Lower lobe of right lung (tissue), 2 donors: Measurements from ENCODE around the gene TNIK. TPM values are rescaled to one million over a fixed set of nuclear protein-coding genes. Genes with fewer than 3 reads are reported as not detected.
A peak's percentile ranks its signal among the peaks of the same experiment; 100 is the strongest.

Experiments used
- ATAC-seq, 2 donors: fragments of 200-7000 bp; cut with Tn5 transposase; one replicate each; pipeline ENCODE4 v1.9.1; 2020 to 2022; ENCODE audit warnings: mild to moderate bottlenecking in 2 of 2, moderate library complexity in 2 of 2
- DNase-seq: peaks from one replicate; pipeline ENCODE4 v3.0.0-alpha.2; 2020
- H3K27ac ChIP-seq: fragments of 200-600 bp; one replicate; pipeline ENCODE4 v1.8.0; 2022
- H3K27me3 ChIP-seq: fragments of 200-600 bp; one replicate; pipeline ENCODE4 v1.8.0; 2022; ENCODE audit warnings: low read depth
- H3K36me3 ChIP-seq: fragments of 200-600 bp; one replicate; pipeline ENCODE4 v1.8.0; 2022; ENCODE audit warnings: mild to moderate bottlenecking
- H3K4me1 ChIP-seq: fragments of 200-600 bp; one replicate; pipeline ENCODE4 v1.8.0; 2022
- H3K4me3 ChIP-seq: fragments of 200-600 bp; one replicate; pipeline ENCODE4 v1.8.0; 2022; ENCODE audit warnings: mild to moderate bottlenecking
- H3K9me3 ChIP-seq: fragments of 200-600 bp; one replicate; pipeline ENCODE4 v1.8.0; 2022
- CTCF ChIP-seq: fragments of 200-600 bp; IDR thresholded peaks from one replicate; pipeline ENCODE4 v1.8.0; 2022; ENCODE audit warnings: antibody characterized with exemption, mild to moderate bottlenecking
- intact Hi-C: fragments of 100-400 bp; cut with DNase I; formaldehyde crosslinking; loops from one replicate; pipeline ENCODE4 v1.11.0; 2022
- total RNA-seq: library from RNA; stranded (reverse); fragmentation: NEBNext Ultra II Directional; extraction: Animal tissue kit (Norgen Biotek cat#: 25700); gene quantifications from one replicate; pipeline ENCODE4 v1.2.1, GENCODE V29; 2021
- donor health status: DM: no; HTN: yes; CAD: no; lungs with severe emphysema.

The TNIK gene
- total RNA-seq, 1 donor from 2014 or later, result 29.3 TPM

GRCh38 chr3:171270541-171270940 lies 189.7 kb downstream of the TNIK start:
- intact Hi-C loops, result no loop called here
- Histone ChIP-seq H3K27ac (no peak overlapping the region), H3K27me3 (no peaks in the 10 kb centered on the region), H3K36me3 (no peaks in the 10 kb centered on the region), H3K9me3 (no peaks in the 10 kb centered on the region), H3K4me1 (peaks cover 21% of the 10 kb centered on the region), H3K4me3 (no peak overlapping the region)
- TF ChIP-seq CTCF, result no peak
- DNase-seq (no peak), ATAC-seq (no peak)

- H3K9me3 ChIP-seq, result no peaks in the 10 kb centered on the region
- intact Hi-C loops, result no loop called here
- no peak overlapping the region for H3K4me3 ChIP-seq
- DNase-seq (no peak), ATAC-seq (no peak)
- H3K27ac ChIP-seq, result no peak overlapping the region
- H3K4me1 ChIP-seq, result peaks cover 21% of the 10 kb centered on the region
- H3K36me3 ChIP-seq, result no peaks in the 10 kb centered on the region
- H3K27me3 ChIP-seq, result no peaks in the 10 kb centered on the region
- no peak for TF ChIP-seq CTCF
Observed at GRCh38 chr3:171269542-171269941, 190.7 kb downstream of the TNIK start.

- Histone ChIP-seq H3K27me3 (no peaks in the 10 kb centered on the region), H3K36me3 (no peaks in the 10 kb centered on the region), H3K27ac (no peak overlapping the region), H3K9me3 (no peaks in the 10 kb centered on the region), H3K4me3 (no peak overlapping the region), H3K4me1 (peaks cover 21% of the 10 kb centered on the region)
- intact Hi-C loops, result no loop called here
- ATAC-seq (no peak), DNase-seq (no peak)
- no peak for TF ChIP-seq CTCF
Observed at GRCh38 chr3:171268677-171269076, 191.5 kb downstream of the TNIK start.

- DNase-seq (no peak), ATAC-seq (peak in 1 of 2 donors; percentile 62)
- no peak overlapping the region for H3K27ac ChIP-seq
- TF ChIP-seq CTCF, result no peak
- H3K27me3 ChIP-seq, result no peaks in the 10 kb centered on the region
- H3K4me3 ChIP-seq, result no peak overlapping the region
- intact Hi-C loops, result no loop called here
- no peaks in the 10 kb centered on the region for H3K9me3 ChIP-seq
- H3K4me1 ChIP-seq, result peaks cover 21% of the 10 kb centered on the region
- H3K36me3 ChIP-seq, result no peaks in the 10 kb centered on the region
Observed at GRCh38 chr3:171267104-171267503, 193.1 kb downstream of the TNIK start.

- Histone ChIP-seq H3K27me3 (no peaks in the 10 kb centered on the region), H3K4me3 (no peak overlapping the region), H3K9me3 (no peaks in the 10 kb centered on the region), H3K36me3 (no peaks in the 10 kb centered on the region), H3K27ac (no peak overlapping the region), H3K4me1 (peaks cover 21% of the 10 kb centered on the region)
- DNase-seq (no peak), ATAC-seq (no peak)
- intact Hi-C loops, result no loop called here
- TF ChIP-seq CTCF, result no peak
Observed at GRCh38 chr3:171266740-171267073, 193.5 kb downstream of the TNIK start.
